H9 (cell line): ENCODE results near the gene TAF15. TPM values are rescaled to one million over a fixed set of nuclear protein-coding genes. Genes with fewer than 3 reads are reported as not detected.

Experiments
- DNase-seq: peaks from one replicate; pipeline ENCODE4 v3.0.0-alpha.2; 2017
- H2AFZ ChIP-seq: one replicate; pipeline ENCODE4 v1.6.1; 2013; ENCODE audit warnings: mild to moderate bottlenecking, low read length, control low read depth, moderate library complexity
- H2AK5ac ChIP-seq: 2 replicates; pipeline ENCODE4 v1.6.1; 2013; ENCODE audit warnings: low read length, control low read depth, mixed read lengths; ENCODE audit not compliant: insufficient read length
- H2BK120ac ChIP-seq: one replicate; pipeline ENCODE4 v1.6.1; 2013; ENCODE audit warnings: low read depth, mild to moderate bottlenecking, low read length, control low read depth, inconsistent platforms; ENCODE audit not compliant: poor library complexity, severe bottlenecking
- H2BK12ac ChIP-seq: 2 replicates; pipeline ENCODE4 v1.6.1; 2013; ENCODE audit warnings: low read length, control low read depth, mixed read lengths, low read depth; ENCODE audit not compliant: insufficient read length
- H2BK15ac ChIP-seq: 2 replicates; pipeline ENCODE4 v1.6.1; 2013; ENCODE audit warnings: low read depth, low read length, control low read depth
- H2BK20ac ChIP-seq: one replicate; pipeline ENCODE4 v1.6.1; 2013; ENCODE audit warnings: low read depth, mild to moderate bottlenecking, low read length, control low read depth, inconsistent platforms; ENCODE audit not compliant: poor library complexity, severe bottlenecking
- H2BK5ac ChIP-seq: 2 replicates; pipeline ENCODE4 v1.6.1; 2013; ENCODE audit warnings: low read length, control low read depth, mixed read lengths; ENCODE audit not compliant: insufficient read length
- H3K14ac ChIP-seq: 2 replicates; pipeline ENCODE4 v1.6.1; 2013; ENCODE audit warnings: low read length, control low read depth; ENCODE audit not compliant: insufficient read depth
- H3K18ac ChIP-seq: 2 replicates; pipeline ENCODE4 v1.6.1; 2013; ENCODE audit warnings: low read depth, mild to moderate bottlenecking, mixed read lengths, low read length, control low read depth; ENCODE audit not compliant: insufficient read length
- H3K23ac ChIP-seq: 2 replicates; pipeline ENCODE4 v1.6.1; 2013; ENCODE audit warnings: low read length, control low read depth, mixed read lengths, low read depth; ENCODE audit not compliant: insufficient read length
- H3K23me2 ChIP-seq: 2 replicates; pipeline ENCODE4 v1.6.1; 2013; ENCODE audit warnings: low read depth, mild to moderate bottlenecking, mixed read lengths, low read length, control low read depth; ENCODE audit not compliant: insufficient read length, poor library complexity, severe bottlenecking
- H3K27ac ChIP-seq: 2 replicates; pipeline ENCODE4 v1.5.1; 2013; ENCODE audit warnings: low read length, control low read depth, mixed read lengths, low read depth; ENCODE audit not compliant: insufficient read length
- H3K27me3 ChIP-seq: 2 replicates; pipeline ENCODE4 v1.6.1; 2013; ENCODE audit warnings: low read length, control low read depth, inconsistent platforms; ENCODE audit not compliant: insufficient read depth
- H3K4ac ChIP-seq: 2 replicates; pipeline ENCODE4 v1.6.1; 2013; ENCODE audit warnings: low read depth, mild to moderate bottlenecking, control low read depth, inconsistent platforms, low read length, moderate library complexity
- H3K4me1 ChIP-seq: 2 replicates; pipeline ENCODE4 v1.6.1; 2013; ENCODE audit warnings: low read length, control low read depth, inconsistent platforms; ENCODE audit not compliant: insufficient read depth
- H3K4me2 ChIP-seq: 2 replicates; pipeline ENCODE4 v1.6.1; 2013; ENCODE audit warnings: low read length, control low read depth, mixed read lengths; ENCODE audit not compliant: insufficient read length, insufficient read depth
- H3K56ac ChIP-seq: 2 replicates; pipeline ENCODE4 v1.6.1; 2013; ENCODE audit warnings: low read depth, mild to moderate bottlenecking, mixed read lengths, low read length, control low read depth; ENCODE audit not compliant: insufficient read length
- H3K79me1 ChIP-seq: 2 replicates; pipeline ENCODE4 v1.6.1; 2013; ENCODE audit warnings: low read depth, mild to moderate bottlenecking, moderate library complexity, low read length, control low read depth, inconsistent platforms; ENCODE audit not compliant: insufficient read depth, poor library complexity, severe bottlenecking
- H3K79me2 ChIP-seq: 2 replicates; pipeline ENCODE4 v1.6.1; 2013; ENCODE audit warnings: low read length, control low read depth, inconsistent platforms; ENCODE audit not compliant: insufficient read depth
- H3K9ac ChIP-seq: 2 replicates; pipeline ENCODE4 v1.6.1; 2013; ENCODE audit warnings: low read length, control low read depth, mixed read lengths; ENCODE audit not compliant: insufficient read length; ENCODE audit errors: extremely low read depth
- H3K9me3 ChIP-seq: one replicate; pipeline ENCODE4 v1.6.1; 2013; ENCODE audit warnings: low read depth, low read length, inconsistent platforms; ENCODE audit not compliant: control insufficient read depth
- H3T11ph ChIP-seq: one replicate; pipeline ENCODE4 v1.6.1; 2013; ENCODE audit warnings: mild to moderate bottlenecking, low read length, control low read depth, inconsistent platforms
- H4K20me1 ChIP-seq: one replicate; pipeline ENCODE4 v1.6.1; 2013; ENCODE audit not compliant: control insufficient read depth, insufficient read length, insufficient read depth
- H4K5ac ChIP-seq: 2 replicates; pipeline ENCODE4 v1.6.1; 2013; ENCODE audit warnings: low read depth, mild to moderate bottlenecking, mixed read lengths, low read length, control low read depth; ENCODE audit not compliant: insufficient read length
- H4K8ac ChIP-seq: replicated peaks from 2 replicates; pipeline ENCODE4 v1.6.1; 2013; ENCODE audit warnings: low read length, control low read depth, mixed read lengths, low read depth; ENCODE audit not compliant: insufficient read length
- H4K91ac ChIP-seq: 2 replicates; pipeline ENCODE4 v1.6.1; 2013; ENCODE audit warnings: low read depth, mild to moderate bottlenecking, moderate library complexity, mixed read lengths, low read length, control low read depth; ENCODE audit not compliant: insufficient read length
- H3K27ac Mint-ChIP-seq, 3 experiments: 2 replicates in 2 of 3; 3 replicates in 1 of 3; pipeline ENCODE4 v1.8.0; 2020 to 2021; ENCODE audit warnings: mixed read lengths in 3 of 3, mild to moderate bottlenecking in 1 of 3, moderate library complexity in 1 of 3
- H3K27me3 Mint-ChIP-seq: 2 replicates; pipeline ENCODE4 v1.8.0; 2021; ENCODE audit warnings: low read depth, mild to moderate bottlenecking, moderate library complexity, mixed read lengths
- H3K36me3 Mint-ChIP-seq, 3 experiments: 2 replicates in 2 of 3; 3 replicates in 1 of 3; pipeline ENCODE4 v1.8.0; 2020 to 2021; ENCODE audit warnings: low read depth in 3 of 3, mixed read lengths in 3 of 3; ENCODE audit not compliant: insufficient read depth in 1 of 3
- H3K4me1 Mint-ChIP-seq, 2 experiments: 2 replicates each; pipeline ENCODE4 v1.8.0; 2020; ENCODE audit warnings: mixed read lengths in 2 of 2
- H3K4me3 Mint-ChIP-seq, 2 experiments: 2 replicates in 1 of 2; 3 replicates in 1 of 2; pipeline ENCODE4 v1.8.0; 2020 to 2021; ENCODE audit warnings: mild to moderate bottlenecking in 2 of 2, mixed read lengths in 2 of 2, moderate library complexity in 1 of 2
- H3K9me3 Mint-ChIP-seq, 2 experiments: 2 replicates in 1 of 2; 3 replicates in 1 of 2; pipeline ENCODE4 v1.8.0; 2020; ENCODE audit warnings: mild to moderate bottlenecking in 2 of 2, mixed read lengths in 2 of 2, moderate library complexity in 1 of 2
- WGBS: extraction: QIAGEN DNeasy Blood & Tissue Kit; methylation state at CpG from one replicate; pipeline ENCODE4 v1.1.7; 2013; ENCODE audit warnings: missing lambda C conversion rate, low lambda C conversion rate, mixed read lengths; ENCODE audit not compliant: insufficient read length; ENCODE audit errors: extremely low coverage; 5-methylcytosine and 5-hydroxymethylcytosine counted together
- total RNA-seq: library from RNA; stranded (reverse); gene quantifications from 2 replicates; pipeline ENCODE4 v1.2.1, GENCODE V29; 2021
- TF ChIP-seq, protein P1 (sequence below): fragments of 200-600 bp; sonication (generic); conservative IDR thresholded peaks from 3 replicates; pipeline ENCODE4 v1.8.0; 2021; ENCODE audit warnings: antibody characterized with exemption, mild to moderate bottlenecking

TAF15 gene
- total RNA-seq, 1 experiment from 2014 or later, result 304 TPM

DNA sequence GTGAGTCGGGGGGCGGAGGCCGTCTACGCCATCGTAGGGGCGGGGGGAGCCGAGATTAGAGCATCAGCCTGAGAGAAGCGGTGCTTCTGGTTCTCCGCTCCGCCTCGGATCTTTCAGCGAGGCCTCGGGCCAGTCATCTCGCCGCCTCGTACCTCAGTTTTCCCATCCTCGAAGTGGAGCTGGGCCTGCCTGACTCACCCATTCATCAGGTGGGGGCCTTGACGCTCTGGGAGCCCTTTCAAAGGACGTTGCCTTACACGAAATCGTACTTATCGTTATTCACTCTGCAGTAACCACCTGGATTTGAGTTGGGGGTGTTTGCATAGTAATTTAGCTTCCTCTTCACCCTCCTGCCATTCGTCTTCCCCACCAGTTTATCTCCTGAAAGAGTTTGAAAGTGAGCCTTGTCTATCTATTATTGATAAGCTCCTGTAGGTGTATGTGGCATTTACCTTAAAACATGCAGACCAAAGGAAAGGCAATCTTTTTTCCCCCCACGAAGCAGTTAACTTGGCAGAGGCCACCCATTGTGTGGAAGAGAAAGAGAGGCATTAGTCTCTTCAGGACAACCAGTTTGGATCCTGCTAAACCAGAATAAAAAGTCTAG, 674 bp downstream of the TAF15 start:
- Histone ChIP-seq H3K18ac (peak overlapping the region; percentile 98), H3T11ph (no peak overlapping the region), H3K4me1 (peaks cover 2% of the 10 kb centered on the region; the same call in 1 of the 2 replicates), H3K14ac (peak overlapping the region; percentile 97), H2BK20ac (no peak overlapping the region), H2BK12ac (no peak overlapping the region), H2BK120ac (no peak overlapping the region), H4K5ac (no peak overlapping the region), H3K56ac (no peak overlapping the region), H3K27ac (no peak overlapping the region), H3K27me3 (no peaks in the 10 kb centered on the region), H3K79me1 (peaks cover 2% of the 10 kb centered on the region), H4K20me1 (no peaks in the 10 kb centered on the region), H3K4ac (no peak overlapping the region), H3K23me2 (peaks cover 4% of the 10 kb centered on the region), H2AFZ (no peak overlapping the region), H3K9me3 (no peaks in the 10 kb centered on the region), H4K91ac (no peak overlapping the region), H2AK5ac (no peak overlapping the region), H3K23ac (no peak overlapping the region), H3K9ac (peak overlapping the region; percentile 93), H2BK15ac (no peak overlapping the region), H4K8ac (no peak overlapping the region), H3K79me2 (peaks cover 27% of the 10 kb centered on the region; the same call in 1 of the 2 replicates), H2BK5ac (no peak overlapping the region), H3K4me2 (peak overlapping the region; percentile 99)
- TF ChIP-seq, protein P1, sequence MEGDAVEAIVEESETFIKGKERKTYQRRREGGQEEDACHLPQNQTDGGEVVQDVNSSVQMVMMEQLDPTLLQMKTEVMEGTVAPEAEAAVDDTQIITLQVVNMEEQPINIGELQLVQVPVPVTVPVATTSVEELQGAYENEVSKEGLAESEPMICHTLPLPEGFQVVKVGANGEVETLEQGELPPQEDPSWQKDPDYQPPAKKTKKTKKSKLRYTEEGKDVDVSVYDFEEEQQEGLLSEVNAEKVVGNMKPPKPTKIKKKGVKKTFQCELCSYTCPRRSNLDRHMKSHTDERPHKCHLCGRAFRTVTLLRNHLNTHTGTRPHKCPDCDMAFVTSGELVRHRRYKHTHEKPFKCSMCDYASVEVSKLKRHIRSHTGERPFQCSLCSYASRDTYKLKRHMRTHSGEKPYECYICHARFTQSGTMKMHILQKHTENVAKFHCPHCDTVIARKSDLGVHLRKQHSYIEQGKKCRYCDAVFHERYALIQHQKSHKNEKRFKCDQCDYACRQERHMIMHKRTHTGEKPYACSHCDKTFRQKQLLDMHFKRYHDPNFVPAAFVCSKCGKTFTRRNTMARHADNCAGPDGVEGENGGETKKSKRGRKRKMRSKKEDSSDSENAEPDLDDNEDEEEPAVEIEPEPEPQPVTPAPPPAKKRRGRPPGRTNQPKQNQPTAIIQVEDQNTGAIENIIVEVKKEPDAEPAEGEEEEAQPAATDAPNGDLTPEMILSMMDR, result no peak
- DNase-seq, result peak; percentile 44
- peak overlapping the region; percentile 75 to 100 (median 97) for H3K27ac Mint-ChIP-seq
- no CpG with 5 or more reads among the region's 24 CpGs for WGBS
- H3K4me1 Mint-ChIP-seq, result peaks cover 31 to 35% of the 10 kb centered on the region in 2 experiments
- H3K27me3 Mint-ChIP-seq, result no peaks in the 10 kb centered on the region; the same call in 1 of the 2 replicates
- peaks cover 20 to 35% (median 21%) of the 10 kb centered on the region in 3 experiments; a peak in 6 of 7 replicates for H3K36me3 Mint-ChIP-seq
- H3K9me3 Mint-ChIP-seq, result no peaks in the 10 kb centered on the region
- H3K4me3 Mint-ChIP-seq, result peak overlapping the region; percentile 88 to 99
